B cell (primary cell): ENCODE data around the gene TRAF5. TPM values are rescaled to one million over a fixed set of nuclear protein-coding genes. Genes with fewer than 3 reads are reported as not detected.

Experiments used
- ATAC-seq: fragments of 200-7000 bp; cut with Tn5 transposase; one replicate; pipeline ENCODE4 v1.10.0; 2021; ENCODE audit warnings: low read depth, mild to moderate bottlenecking, moderate number of reproducible peaks, moderate library complexity
- CTCF ChIA-PET: fragments of 350-600 bp; sonication (Branson Sonifier 250); formaldehyde crosslinking; loops from one replicate; lab custom pipeline; 2021; ENCODE audit warnings: antibody characterized with exemption, inconsistent platforms; lab: Charles Lee
- POLR2A ChIA-PET: fragments of 350-600 bp; sonication (Branson Sonifier 250); formaldehyde crosslinking; loops from one replicate; lab custom pipeline; 2021; ENCODE audit warnings: antibody characterized with exemption; lab: Charles Lee
- DNase-seq: peaks from one replicate; pipeline ENCODE4 v3.0.0; 2013
- H2AFZ ChIP-seq: 2 replicates; pipeline ENCODE4 v1.6.1; 2012; ENCODE audit warnings: mild to moderate bottlenecking, low read depth, low read length; ENCODE audit not compliant: insufficient read depth, poor library complexity, severe bottlenecking
- H3K27ac ChIP-seq, 2 donors: 1 replicate in 1 of 2; 2 replicates in 1 of 2; pipeline ENCODE4 v1.5.1; 2012 to 2013; ENCODE audit warnings: low read length in 2 of 2, mild to moderate bottlenecking in 2 of 2, moderate library complexity in 1 of 2
- H3K27me3 ChIP-seq, 4 experiments: fragments of 200-600 bp in 1 of 4; sonication (generic) in 1 of 4; replicated peaks in 1 of 4; 1 replicate in 2 of 4; 2 replicates in 2 of 4; pipeline versions ENCODE4 v1.6.1 to v1.7.0; 2013 to 2016; ENCODE audit warnings: low read length in 3 of 4, mild to moderate bottlenecking in 2 of 4, mixed read lengths in 1 of 4, moderate library complexity in 1 of 4; ENCODE audit not compliant: insufficient read depth in 4 of 4, control insufficient read depth in 3 of 4; ENCODE audit errors: control extremely low read depth in 1 of 4
- H3K36me3 ChIP-seq, 2 experiments: replicated peaks in 1 of 2; 1 replicate in 1 of 2; 2 replicates in 1 of 2; pipeline versions ENCODE4 v1.6.1 to v1.7.1; 2013; ENCODE audit warnings: low read length in 1 of 2; ENCODE audit not compliant: insufficient read depth in 2 of 2, control insufficient read depth in 1 of 2; ENCODE audit errors: control extremely low read depth in 1 of 2, extremely low read depth in 1 of 2
- H3K4me1 ChIP-seq, 2 donors: fragments of 200-600 bp in 1 of 2; sonication (generic) in 1 of 2; 1 replicate in 1 of 2; 2 replicates in 1 of 2; pipeline versions ENCODE4 v1.5.1 to v1.6.1; 2013 to 2017; ENCODE audit warnings: low read length in 2 of 2; ENCODE audit not compliant: control insufficient read depth in 2 of 2, insufficient read depth in 2 of 2
- H3K4me2 ChIP-seq: replicated peaks from 2 replicates; pipeline ENCODE3; 2012; ENCODE audit warnings: mild to moderate bottlenecking, low read depth, low read length; ENCODE audit not compliant: poor library complexity, severe bottlenecking
- H3K4me3 ChIP-seq, 5 experiments: fragments of 200-600 bp in 1 of 5; sonication (generic) in 1 of 5; 1 replicate in 3 of 5; 2 replicates in 2 of 5; pipeline versions ENCODE4 v1.5.1 to v1.7.0; 2011 to 2016; ENCODE audit warnings: low read length in 4 of 5, mild to moderate bottlenecking in 4 of 5, low read depth in 2 of 5, control low read depth in 1 of 5, moderate library complexity in 1 of 5; ENCODE audit not compliant: insufficient read depth in 1 of 5; ENCODE audit errors: control extremely low read depth in 1 of 5, extremely low read depth in 1 of 5
- H3K79me2 ChIP-seq: fragments of 200-600 bp; sonication (generic); one replicate; pipeline ENCODE4 v1.6.0; 2016; ENCODE audit warnings: low read length; ENCODE audit not compliant: control insufficient read depth, insufficient read depth
- H3K9ac ChIP-seq: fragments of 200-600 bp; sonication (generic); 2 replicates; pipeline ENCODE4 v1.6.1; 2017; ENCODE audit warnings: mild to moderate bottlenecking, low read length, moderate library complexity
- H3K9me3 ChIP-seq, 3 donors: one replicate each; pipeline versions ENCODE4 v1.6.1 to v1.7.1; 2013; ENCODE audit warnings: low read length in 2 of 3; ENCODE audit not compliant: control insufficient read depth in 2 of 3, insufficient read depth in 1 of 3; ENCODE audit errors: control extremely low read depth in 1 of 3
- H4K20me1 ChIP-seq: 2 replicates; pipeline ENCODE4 v1.6.0; 2012; ENCODE audit warnings: mild to moderate bottlenecking, low read length; ENCODE audit not compliant: insufficient read depth, control insufficient read depth, poor library complexity, severe bottlenecking
- H3K27ac Mint-ChIP-seq: one replicate; pipeline ENCODE4 v1.8.0; 2021; ENCODE audit warnings: mixed read lengths
- H3K27me3 Mint-ChIP-seq: one replicate; pipeline ENCODE4 v1.8.0; 2021; ENCODE audit warnings: mixed read lengths
- H3K4me1 Mint-ChIP-seq: one replicate; pipeline ENCODE4 v1.8.0; 2021; ENCODE audit warnings: mixed read lengths
- H3K4me3 Mint-ChIP-seq: one replicate; pipeline ENCODE4 v1.8.0; 2021; ENCODE audit warnings: mixed read lengths
- H3K9me3 Mint-ChIP-seq: one replicate; pipeline ENCODE4 v1.8.0; 2022; ENCODE audit warnings: mixed read lengths; ENCODE audit not compliant: insufficient read depth
- CTCF ChIP-seq: fragments of 200-600 bp; IDR thresholded peaks from one replicate; pipeline ENCODE4 v1.8.0; 2022; ENCODE audit warnings: antibody characterized with exemption, mild to moderate bottlenecking
- EZH2 ChIP-seq: IDR thresholded peaks from 2 replicates; pipeline ENCODE4 v1.6.1; 2012; ENCODE audit warnings: borderline replicate concordance, low read depth, mild to moderate bottlenecking, moderate library complexity, low read length; ENCODE audit not compliant: insufficient read depth, poor library complexity, severe bottlenecking
- WGBS: methylation state at CpG from one replicate; pipeline ENCODE4 v1.1.5; 2013; ENCODE audit warnings: missing lambda C conversion rate; ENCODE audit not compliant: insufficient coverage; 5-methylcytosine and 5-hydroxymethylcytosine counted together
- intact Hi-C: fragments of 100-400 bp; cut with micrococcal nuclease; formaldehyde crosslinking; loops from one replicate; pipeline ENCODE4 v1.10.0; 2022
- polyA plus RNA-seq: library from polyadenylated mRNA; depleted of rRNA; stranded (reverse); fragments of >200 nt; gene quantifications from 2 replicates; pipeline ENCODE4 v1.2.3, GENCODE V29; 2012
- total RNA-seq, 2 donors: library from RNA; stranded (reverse); fragments of 120-200 nt in 1 of 2; gene quantifications; 1 replicate in 1 of 2; 2 replicates in 1 of 2; pipeline versions ENCODE4 v1.2.3 to v1.2.4, GENCODE V29; 2013 to 2022

TRAF5 gene
- total and polyA plus RNA-seq, 2 donors (not counting 1 experiment from before 2014, with no cell fraction given) = 129 to 143 TPM

- WGBS = 94% methylated on average over 4 of the region's 4 CpGs
- Histone ChIP-seq H3K9me3 (peaks cover 0 to 7% (median 0%) of the 10 kb centered on the region in 3 donors), H4K20me1 (peaks cover 68% of the 10 kb centered on the region), H3K4me3 (no peak overlapping the region), H3K9ac (no peak overlapping the region), H2AFZ (no peak overlapping the region), H3K4me1 (peaks cover 34 to 35% of the 10 kb centered on the region in 2 donors), H3K36me3 (peaks cover 13 to 64% of the 10 kb centered on the region in 2 experiments), H3K27me3 (no peaks in the 10 kb centered on the region), H3K4me2 (no peak overlapping the region), H3K79me2 (peaks cover 58% of the 10 kb centered on the region), H3K27ac (no peak overlapping the region)
- Mint-ChIP-seq H3K27me3 (no peaks in the 10 kb centered on the region), H3K4me1 (peaks cover 44% of the 10 kb centered on the region), H3K27ac (no peak overlapping the region), H3K9me3 (no peaks in the 10 kb centered on the region), H3K4me3 (no peak overlapping the region)
- ATAC-seq = no peak
- no peak for DNase-seq
- TF ChIP-seq CTCF (no peak), EZH2 (no peak)
- intact Hi-C loops = no loop called here
- POLR2A ChIA-PET = no interaction called here
- CTCF ChIA-PET = interaction anchor here (1.3 to 6.0 kb wide), 5 partner anchors 9 to 33 kb away, joined by 4 to 88 read pairs (median 13); partner anchors contain the start of gene TRAF5
Measured at GRCh38 chr1:211355873-211356272, 29.2 kb downstream of the TRAF5 start.

GRCh38 chr1:211356723-211357407 is 30.2 kb downstream of the TRAF5 start:
- ATAC-seq (no peak), DNase-seq (no peak)
- peaks cover 27 to 28% of the 10 kb centered on the region in 2 donors for H3K4me1 ChIP-seq
- Mint-ChIP-seq H3K4me1 (peaks cover 36% of the 10 kb centered on the region), H3K4me3 (no peak overlapping the region), H3K27ac (no peak overlapping the region), H3K9me3 (no peaks in the 10 kb centered on the region), H3K27me3 (no peaks in the 10 kb centered on the region)
- H3K4me3 ChIP-seq = no peak overlapping the region
- no peak overlapping the region for H3K4me2 ChIP-seq
- intact Hi-C loops = no loop called here
- ChIA-PET CTCF (interaction anchor here (1.5 to 6.0 kb wide), 4 partner anchors 21 to 34 kb away, joined by 5 to 88 read pairs (median 14); no protein-coding TSS in a partner anchor), POLR2A (no interaction called here)
- TF ChIP-seq EZH2 (no peak), CTCF (no peak)
- no peak overlapping the region for H3K9ac ChIP-seq
- no peak overlapping the region for H2AFZ ChIP-seq
- H3K79me2 ChIP-seq = peaks cover 49% of the 10 kb centered on the region
- peaks cover 64% of the 10 kb centered on the region for H4K20me1 ChIP-seq
- WGBS = 71% methylated on average over 3 of the region's 5 CpGs
- H3K27me3 ChIP-seq = no peaks in the 10 kb centered on the region
- H3K36me3 ChIP-seq = peaks cover 13 to 69% of the 10 kb centered on the region in 2 experiments
- H3K27ac ChIP-seq = peak overlapping the region in 1 of 2 donors; percentile 35
- H3K9me3 ChIP-seq = peaks cover 0 to 5% (median 0%) of the 10 kb centered on the region in 3 donors
